ENCODE measurements around the gene SPINK9. TPM values are rescaled to one million over a fixed set of nuclear protein-coding genes. Genes with fewer than 3 reads are reported as not detected.

The SPINK9 gene
- total and polyA plus RNA-seq, 4 donors: 0.90 TPM; not detected in 3

DNA sequence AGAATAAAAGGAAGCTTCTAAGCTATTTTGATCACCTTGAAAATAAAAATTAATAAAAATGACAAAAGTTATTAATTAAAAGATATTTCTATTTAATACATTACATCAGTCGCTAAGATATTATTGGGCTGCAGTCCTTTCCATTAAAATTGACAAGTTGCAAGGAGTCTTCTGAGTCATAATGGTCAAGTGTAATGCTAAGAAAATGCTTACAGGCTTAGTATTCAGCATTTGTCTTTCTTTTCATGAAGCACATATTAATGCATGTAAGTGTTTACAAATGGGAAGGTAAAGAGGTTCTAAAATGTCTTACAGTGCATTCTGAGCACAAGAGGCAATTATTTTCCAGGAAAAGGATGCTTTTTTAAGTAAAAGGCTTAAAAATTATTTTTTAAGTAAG, 17.3 kb downstream of the SPINK9 start:
- Histone ChIP-seq H3K9me3 (ENCODE audit: control insufficient read depth, low read length) (peaks cover 2% of the 10 kb centered on the region), H3K27me3 (ENCODE audit: control insufficient read depth in 1 of 2, insufficient read depth in 2 of 2, low read length in 1 of 2) (no peaks in the 10 kb centered on the region), H3K36me3 (ENCODE audit: control insufficient read depth in 1 of 2, insufficient read depth in 2 of 2, low read length in 1 of 2) (peaks cover 0 to 3% of the 10 kb centered on the region in 2 donors), H3K4me3 (ENCODE audit: low read length in 2 of 2) (no peak overlapping the region), H3K27ac (ENCODE audit: low read depth in 1 of 2, low read length in 2 of 2) (no peak overlapping the region), H3K4me1 (ENCODE audit: control insufficient read depth in 1 of 2, insufficient read depth in 2 of 2, low read length in 2 of 2) (no peaks in the 10 kb centered on the region)
- DNase-seq (no peak), ATAC-seq (ENCODE audit: low FRiP score) (no peak)
- 90 to 94% methylated on average over 1 of the region's 1 CpG for WGBS, 2 donors
- intact Hi-C loops (cut with DNase I): no loop called here

DNA sequence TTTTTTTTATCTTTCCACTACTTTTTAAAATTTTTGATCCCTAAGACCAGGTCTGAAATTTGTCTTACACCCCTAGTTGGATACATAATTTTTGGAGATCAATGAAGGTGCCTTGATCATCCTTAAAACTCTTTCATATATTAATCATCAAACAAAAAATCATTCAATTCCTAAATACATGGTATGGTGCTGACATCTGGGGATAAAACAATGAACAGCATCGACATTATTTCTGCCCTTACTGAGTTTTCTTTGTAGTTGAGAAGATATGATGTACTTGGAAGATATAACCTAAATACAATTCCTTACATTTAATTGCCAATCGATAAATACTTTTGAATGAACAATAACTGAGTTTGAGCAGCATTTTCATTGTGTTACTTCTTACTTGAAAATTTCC, 18.3 kb downstream of the SPINK9 start:
- DNase-seq (no peak), ATAC-seq (ENCODE audit: low FRiP score) (no peak)
- intact Hi-C loops (cut with DNase I): no loop called here
- H3K4me1 ChIP-seq (ENCODE audit: control insufficient read depth in 1 of 2, insufficient read depth in 2 of 2, low read length in 2 of 2): no peaks in the 10 kb centered on the region
- no peaks in the 10 kb centered on the region for H3K27me3 ChIP-seq (ENCODE audit: control insufficient read depth in 1 of 2, insufficient read depth in 2 of 2, low read length in 1 of 2)
- H3K4me3 ChIP-seq (ENCODE audit: low read length in 2 of 2): no peak overlapping the region
- H3K9me3 ChIP-seq (ENCODE audit: control insufficient read depth, low read length): peaks cover 2% of the 10 kb centered on the region
- no peak overlapping the region for H3K27ac ChIP-seq (ENCODE audit: low read depth in 1 of 2, low read length in 2 of 2)
- H3K36me3 ChIP-seq (ENCODE audit: control insufficient read depth in 1 of 2, insufficient read depth in 2 of 2, low read length in 1 of 2): peaks cover 0 to 3% of the 10 kb centered on the region in 2 donors
- 90 to 93% methylated on average over 2 of the region's 2 CpGs for WGBS, 2 donors

DNA sequence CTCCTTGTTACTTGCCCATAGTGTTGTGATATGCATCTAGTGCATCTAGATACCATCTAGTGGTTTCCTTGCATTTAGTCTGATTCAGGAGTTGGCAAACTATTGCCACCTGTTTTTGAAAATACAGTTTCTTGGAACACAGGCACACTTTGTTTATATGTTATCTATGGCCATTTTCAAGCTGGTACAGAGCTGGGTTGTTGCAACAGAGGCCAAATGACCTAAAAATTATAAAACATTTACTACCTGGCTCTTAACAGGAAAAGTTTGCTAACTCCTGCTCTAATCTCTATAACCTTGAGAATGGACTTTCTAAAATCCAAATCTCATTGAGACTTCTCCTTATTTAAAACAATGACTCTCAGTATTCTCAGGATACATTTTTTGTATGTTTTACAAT, 29.0 kb downstream of the SPINK9 start:
- Histone ChIP-seq H3K27me3 (ENCODE audit: control insufficient read depth in 1 of 2, insufficient read depth in 2 of 2, low read length in 1 of 2) (no peaks in the 10 kb centered on the region), H3K27ac (ENCODE audit: low read depth in 1 of 2, low read length in 2 of 2) (no peak overlapping the region), H3K9me3 (ENCODE audit: control insufficient read depth, low read length) (no peaks in the 10 kb centered on the region), H3K4me3 (ENCODE audit: low read length in 2 of 2) (no peak overlapping the region), H3K36me3 (ENCODE audit: control insufficient read depth in 1 of 2, insufficient read depth in 2 of 2, low read length in 1 of 2) (no peaks in the 10 kb centered on the region), H3K4me1 (ENCODE audit: control insufficient read depth in 1 of 2, insufficient read depth in 2 of 2, low read length in 2 of 2) (no peaks in the 10 kb centered on the region)
- DNase-seq (no peak), ATAC-seq (ENCODE audit: low FRiP score) (no peak)
- intact Hi-C loops (cut with DNase I): no loop called here

DNA sequence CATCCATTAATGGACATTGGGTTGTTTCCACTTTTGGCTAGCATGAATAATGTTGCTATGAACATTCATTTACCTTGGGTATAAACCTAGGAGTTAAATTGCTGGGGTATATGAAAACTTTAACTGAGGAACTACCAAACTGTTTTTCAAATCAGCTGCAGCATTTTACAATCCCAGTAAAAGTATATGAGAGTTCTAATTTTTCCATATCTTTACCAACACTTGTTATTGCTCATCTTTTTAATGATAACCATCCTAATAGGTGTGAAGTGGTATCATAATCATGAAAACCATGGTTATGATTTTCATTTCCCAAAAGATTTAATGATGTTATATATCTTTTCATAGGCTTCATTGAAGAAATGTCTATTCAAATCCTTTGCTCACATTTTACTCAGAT, 32.9 kb downstream of the SPINK9 start:
- no peak for DNase-seq
- no peaks in the 10 kb centered on the region for H3K4me1 ChIP-seq (ENCODE audit: control insufficient read depth in 1 of 2, insufficient read depth in 2 of 2, low read length in 2 of 2)

DNA sequence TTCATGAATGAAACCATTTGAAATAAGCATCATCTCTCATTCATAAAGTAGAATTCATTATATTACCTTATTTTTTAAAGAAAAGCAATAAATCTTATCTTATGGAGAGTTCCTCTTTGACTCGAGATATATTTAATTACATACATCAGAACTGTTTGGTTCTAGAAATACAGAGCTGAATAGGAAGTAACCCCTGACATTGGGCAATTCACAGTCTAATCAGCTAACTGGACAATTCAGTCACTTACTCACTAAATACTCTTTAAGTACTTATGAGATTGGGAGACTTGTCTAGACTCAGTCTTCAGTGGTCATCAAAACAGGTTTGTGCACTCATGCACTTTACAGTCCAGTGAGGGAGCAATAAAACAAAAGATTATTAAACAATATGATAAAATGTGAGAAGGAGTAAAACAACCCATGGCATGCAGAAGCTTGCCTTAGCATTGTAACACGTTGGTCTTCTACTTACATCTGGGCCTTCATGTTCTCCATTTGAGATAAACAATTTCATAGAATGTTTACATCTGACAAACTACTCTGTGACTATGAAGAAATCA, 36.9 kb downstream of the SPINK9 start:
- Histone ChIP-seq H3K4me1 (ENCODE audit: control insufficient read depth in 1 of 2, insufficient read depth in 2 of 2, low read length in 2 of 2) (no peaks in the 10 kb centered on the region), H3K9me3 (ENCODE audit: control insufficient read depth, low read length) (no peaks in the 10 kb centered on the region), H3K27me3 (ENCODE audit: control insufficient read depth in 1 of 2, insufficient read depth in 2 of 2, low read length in 1 of 2) (no peaks in the 10 kb centered on the region), H3K36me3 (ENCODE audit: control insufficient read depth in 1 of 2, insufficient read depth in 2 of 2, low read length in 1 of 2) (no peaks in the 10 kb centered on the region), H3K4me3 (ENCODE audit: low read length in 2 of 2) (no peak overlapping the region), H3K27ac (ENCODE audit: low read depth in 1 of 2, low read length in 2 of 2) (no peak overlapping the region)
- WGBS, 2 donors: 73 to 79% methylated on average over 2 of the region's 2 CpGs
- ATAC-seq (ENCODE audit: low FRiP score): no peak
- intact Hi-C loops (cut with DNase I): no loop called here
- no peak for DNase-seq

More for the DNA sequence above, 32.9 kb downstream of the SPINK9 start:
- H3K27ac ChIP-seq (ENCODE audit: low read depth in 1 of 2, low read length in 2 of 2): no peak overlapping the region
- no peaks in the 10 kb centered on the region for H3K36me3 ChIP-seq (ENCODE audit: control insufficient read depth in 1 of 2, insufficient read depth in 2 of 2, low read length in 1 of 2)
- intact Hi-C loops (cut with DNase I): no loop called here
- no peaks in the 10 kb centered on the region for H3K27me3 ChIP-seq (ENCODE audit: control insufficient read depth in 1 of 2, insufficient read depth in 2 of 2, low read length in 1 of 2)
- no peaks in the 10 kb centered on the region for H3K9me3 ChIP-seq (ENCODE audit: control insufficient read depth, low read length)
- ATAC-seq (ENCODE audit: low FRiP score): no peak
- no peak overlapping the region for H3K4me3 ChIP-seq (ENCODE audit: low read length in 2 of 2)

DNA sequence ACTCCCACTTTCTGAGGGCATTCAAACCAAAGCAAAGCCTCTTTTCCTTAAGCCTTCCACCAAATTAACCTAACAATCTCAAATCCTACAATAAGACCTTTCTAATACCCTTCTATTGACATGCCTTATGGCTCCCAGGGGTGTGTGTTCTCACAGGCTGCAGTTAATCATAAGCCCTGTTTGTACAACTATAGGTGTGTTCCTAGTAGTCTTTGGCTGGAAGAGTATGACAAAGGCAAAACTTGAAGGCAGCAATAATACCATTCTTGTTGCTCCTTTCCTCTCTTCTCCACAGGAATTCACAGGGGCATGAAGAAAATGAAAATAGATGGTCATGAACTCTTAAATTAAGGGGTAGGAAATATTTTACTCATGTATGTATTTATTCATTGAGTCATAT, 37.5 kb downstream of the SPINK9 start:
- H3K36me3 ChIP-seq (ENCODE audit: control insufficient read depth in 1 of 2, insufficient read depth in 2 of 2, low read length in 1 of 2): no peaks in the 10 kb centered on the region
- H3K27me3 ChIP-seq (ENCODE audit: control insufficient read depth in 1 of 2, insufficient read depth in 2 of 2, low read length in 1 of 2): no peaks in the 10 kb centered on the region
- no peaks in the 10 kb centered on the region for H3K9me3 ChIP-seq (ENCODE audit: control insufficient read depth, low read length)
- intact Hi-C loops (cut with DNase I): no loop called here
- no peak overlapping the region for H3K27ac ChIP-seq (ENCODE audit: low read depth in 1 of 2, low read length in 2 of 2)
- DNase-seq (no peak), ATAC-seq (ENCODE audit: low FRiP score) (no peak)
- no peak overlapping the region for H3K4me3 ChIP-seq (ENCODE audit: low read length in 2 of 2)
- H3K4me1 ChIP-seq (ENCODE audit: control insufficient read depth in 1 of 2, insufficient read depth in 2 of 2, low read length in 2 of 2): no peaks in the 10 kb centered on the region

DNA sequence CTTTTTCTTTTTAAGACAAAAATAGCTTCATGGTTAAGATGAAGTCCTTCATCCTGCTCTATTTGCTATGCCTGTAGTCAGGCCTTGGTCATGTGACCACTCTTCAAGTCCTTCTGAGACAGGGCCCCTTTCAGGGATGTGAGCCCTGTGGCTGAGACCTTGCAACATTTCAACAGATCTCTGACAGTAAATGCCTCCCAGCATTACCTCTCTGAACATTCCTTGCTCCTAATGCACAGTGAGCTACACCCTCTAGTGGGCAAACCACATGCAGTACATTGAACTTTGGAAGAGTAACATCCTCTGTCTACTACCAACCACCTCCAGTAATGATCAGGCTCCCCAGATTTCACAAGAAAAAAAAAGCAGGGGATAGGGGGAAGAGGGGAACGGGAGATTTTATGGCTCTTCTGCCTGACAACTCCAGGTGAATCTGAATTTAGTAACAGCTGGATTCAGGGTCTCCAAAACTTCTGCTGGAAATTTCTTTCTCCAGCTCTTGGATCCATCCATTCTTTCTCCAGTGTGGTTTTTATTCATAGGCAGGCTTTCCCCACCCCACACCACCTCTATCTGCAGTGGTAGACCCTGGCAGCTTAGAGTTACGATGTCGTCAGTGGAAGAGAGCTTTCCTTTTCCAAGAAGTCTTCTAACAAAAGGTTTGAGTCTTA, 39.5 kb downstream of the SPINK9 start:
- intact Hi-C loops (cut with DNase I): no loop called here
- H3K4me3 ChIP-seq (ENCODE audit: low read length in 2 of 2): no peak overlapping the region
- H3K27me3 ChIP-seq (ENCODE audit: control insufficient read depth in 1 of 2, insufficient read depth in 2 of 2, low read length in 1 of 2): no peaks in the 10 kb centered on the region
- H3K27ac ChIP-seq (ENCODE audit: low read depth in 1 of 2, low read length in 2 of 2): no peak overlapping the region
- H3K4me1 ChIP-seq (ENCODE audit: control insufficient read depth in 1 of 2, insufficient read depth in 2 of 2, low read length in 2 of 2): no peaks in the 10 kb centered on the region
- DNase-seq (no peak), ATAC-seq (ENCODE audit: low FRiP score) (no peak)
- H3K36me3 ChIP-seq (ENCODE audit: control insufficient read depth in 1 of 2, insufficient read depth in 2 of 2, low read length in 1 of 2): no peaks in the 10 kb centered on the region
- 70 to 77% methylated on average over 3 of the region's 3 CpGs for WGBS, 2 donors
- H3K9me3 ChIP-seq (ENCODE audit: control insufficient read depth, low read length): no peaks in the 10 kb centered on the region

DNA sequence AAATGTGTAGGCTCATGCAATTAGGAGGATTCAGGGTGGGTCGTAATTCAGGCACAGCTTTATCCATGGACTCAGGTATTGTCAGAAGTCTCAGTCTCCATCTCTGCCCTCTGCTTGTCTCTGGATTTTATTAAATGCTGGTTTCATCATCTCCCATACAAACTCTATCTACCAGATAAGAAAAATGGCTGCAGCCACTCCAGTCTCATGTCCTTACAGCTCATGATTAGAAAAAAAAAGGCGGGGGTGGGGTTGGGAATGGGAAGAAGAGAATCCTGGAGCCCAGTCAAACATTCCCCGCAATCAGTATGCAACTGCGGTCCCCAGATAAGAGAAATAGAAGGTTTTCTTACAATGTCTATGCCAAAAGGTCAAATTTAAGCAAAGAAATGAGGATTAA, 40.8 kb downstream of the SPINK9 start:
- no peak for ATAC-seq (ENCODE audit: low FRiP score)
- intact Hi-C loops (cut with DNase I): no loop called here
- Histone ChIP-seq H3K9me3 (ENCODE audit: control insufficient read depth, low read length) (no peaks in the 10 kb centered on the region), H3K27me3 (ENCODE audit: control insufficient read depth in 1 of 2, insufficient read depth in 2 of 2, low read length in 1 of 2) (no peaks in the 10 kb centered on the region), H3K27ac (ENCODE audit: low read depth in 1 of 2, low read length in 2 of 2) (no peak overlapping the region), H3K4me1 (ENCODE audit: control insufficient read depth in 1 of 2, insufficient read depth in 2 of 2, low read length in 2 of 2) (no peaks in the 10 kb centered on the region), H3K4me3 (ENCODE audit: low read length in 2 of 2) (no peak overlapping the region), H3K36me3 (ENCODE audit: control insufficient read depth in 1 of 2, insufficient read depth in 2 of 2, low read length in 1 of 2) (no peaks in the 10 kb centered on the region)
- DNase-seq: no peak
- 82 to 87% methylated on average over 4 of the region's 4 CpGs for WGBS, 2 donors

DNA sequence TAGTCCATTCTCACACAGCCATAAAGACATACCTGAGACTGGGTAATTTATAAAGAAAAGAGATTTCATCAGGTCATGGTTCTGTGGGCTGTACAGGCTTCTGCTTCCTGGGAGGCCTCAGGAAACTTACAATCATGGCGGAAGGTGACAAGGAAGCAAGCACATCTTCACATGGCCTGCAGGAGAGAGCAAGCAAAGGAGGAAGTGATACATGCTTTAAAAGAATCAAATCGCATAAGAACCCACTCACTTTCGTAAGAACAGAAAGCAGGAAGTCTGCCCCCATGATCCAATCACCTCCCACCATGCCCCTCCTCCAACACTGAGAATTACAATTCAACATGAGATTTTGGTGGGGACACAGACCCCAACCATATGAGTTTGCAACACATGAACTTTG, 43.3 kb downstream of the SPINK9 start:
- H3K9me3 ChIP-seq (ENCODE audit: control insufficient read depth, low read length): no peaks in the 10 kb centered on the region
- DNase-seq (no peak), ATAC-seq (ENCODE audit: low FRiP score) (no peak)
- no peak overlapping the region for H3K4me3 ChIP-seq (ENCODE audit: low read length in 2 of 2)
- 80 to 90% methylated on average over 3 of the region's 3 CpGs for WGBS, 2 donors
- no peaks in the 10 kb centered on the region for H3K4me1 ChIP-seq (ENCODE audit: control insufficient read depth in 1 of 2, insufficient read depth in 2 of 2, low read length in 2 of 2)
- H3K27me3 ChIP-seq (ENCODE audit: control insufficient read depth in 1 of 2, insufficient read depth in 2 of 2, low read length in 1 of 2): no peaks in the 10 kb centered on the region
- no peak overlapping the region for H3K27ac ChIP-seq (ENCODE audit: low read depth in 1 of 2, low read length in 2 of 2)
- intact Hi-C loops (cut with DNase I): no loop called here
- no peaks in the 10 kb centered on the region for H3K36me3 ChIP-seq (ENCODE audit: control insufficient read depth in 1 of 2, insufficient read depth in 2 of 2, low read length in 1 of 2)

Measured in aorta (tissue), 5 donors.